ENCODE results near the gene GANC.

GRCh38 chr15:42274702-42274989 is 1.6 kb downstream of the GANC start:
- no peak for TF ChIP-seq FOSL1 (tag; conservative IDR thresholded peaks at IDR 0.05)
- TF ChIP-seq CEBPG (CRISPR knock-in tag; IDR thresholded peaks at IDR 0.05) = no peak
- no peak for TF ChIP-seq CEBPG (tag; conservative IDR thresholded peaks at IDR 0.05 in 1 of 2, IDR thresholded peaks at IDR 0.05 in 1 of 2)
- no peak for TF ChIP-seq HNRNPK (IDR thresholded peaks at IDR 0.05; ENCODE audit: low read depth, low read length, poor library complexity, severe bottlenecking)
- no peak for TF ChIP-seq CXXC5 (CRISPR knock-in tag; IDR thresholded peaks at IDR 0.05)
- TF ChIP-seq MTA3 (IDR thresholded peaks at IDR 0.05; ENCODE audit: borderline replicate concordance) = no peak
- no peak for TF ChIP-seq BRCA1 (IDR thresholded peaks at IDR 0.05)
- TF ChIP-seq BRCA1 (CRISPR knock-in tag; IDR thresholded peaks at IDR 0.05) = no peak
- no peak for TF ChIP-seq EZH2 (IDR thresholded peaks at IDR 0.05; ENCODE audit: borderline replicate concordance, low read depth, low read length)
- no peak for TF ChIP-seq EHMT2 (IDR thresholded peaks at IDR 0.05)
- TF ChIP-seq POLR2AphosphoS5 (IDR thresholded peaks at IDR 0.05; ENCODE audit: control insufficient read depth, insufficient read depth, low read depth, low read length) = no peak
- TF ChIP-seq CEBPB (tag; IDR thresholded peaks at IDR 0.05) = no peak
- TF ChIP-seq NR1H2 (CRISPR knock-in tag; IDR thresholded peaks at IDR 0.05) = no peak
- no peak for TF ChIP-seq CHCHD3 (CRISPR knock-in tag; IDR thresholded peaks at IDR 0.05)
